AG04450 (cell line): ENCODE measurements around the gene ADGRV1. TPM values are rescaled to one million over a fixed set of nuclear protein-coding genes. Genes with fewer than 3 reads are reported as not detected.

Experiments used
- CTCF ChIA-PET: fragments of 300-600, 350-600 bp; formaldehyde crosslinking; extraction: SDS; loops from one replicate; lab custom pipeline; 2022; ENCODE audit warnings: antibody characterized with exemption, inconsistent platforms; lab: Charles Lee
- POLR2A ChIA-PET: fragments of 350-600 bp; formaldehyde crosslinking; extraction: SDS; loops from one replicate; lab custom pipeline; 2021; ENCODE audit warnings: antibody characterized with exemption, inconsistent platforms; lab: Yijun Ruan, JAX
- DNase-seq: peaks from one replicate; pipeline ENCODE4 v3.0.0-alpha.2; 2011; ENCODE audit warnings: low read depth, low spot score
- H3K27ac ChIP-seq: one replicate; pipeline ENCODE4 v1.5.1; 2012; ENCODE audit warnings: low read depth, low read length, control low read depth
- H3K27me3 ChIP-seq: one replicate; pipeline ENCODE4 v1.6.0; 2012; ENCODE audit warnings: low read length; ENCODE audit not compliant: control insufficient read depth, insufficient read depth
- H3K4me3 ChIP-seq: 2 replicates; pipeline ENCODE4 v1.5.1; 2011; ENCODE audit warnings: mild to moderate bottlenecking, low read depth, low read length, control low read depth
- H3K9me3 ChIP-seq: 2 replicates; pipeline ENCODE4 v1.5.1; 2012; ENCODE audit warnings: low read length; ENCODE audit not compliant: control insufficient read depth, insufficient read depth
- polyA plus RNA-seq: library from polyadenylated mRNA; depleted of rRNA; stranded (reverse); fragments of >200 nt; gene quantifications from 2 replicates; pipeline ENCODE4 v1.2.3, GENCODE V29; 2011
- TF ChIP-seq, protein P1 (sequence below): IDR thresholded peaks from 2 replicates; pipeline ENCODE4 v1.5.1; 2011; ENCODE audit warnings: low read depth, low read length, control low read depth, inconsistent platforms

Gene ADGRV1
- polyA plus RNA-seq, 1 experiment: 0.06 TPM

DNA sequence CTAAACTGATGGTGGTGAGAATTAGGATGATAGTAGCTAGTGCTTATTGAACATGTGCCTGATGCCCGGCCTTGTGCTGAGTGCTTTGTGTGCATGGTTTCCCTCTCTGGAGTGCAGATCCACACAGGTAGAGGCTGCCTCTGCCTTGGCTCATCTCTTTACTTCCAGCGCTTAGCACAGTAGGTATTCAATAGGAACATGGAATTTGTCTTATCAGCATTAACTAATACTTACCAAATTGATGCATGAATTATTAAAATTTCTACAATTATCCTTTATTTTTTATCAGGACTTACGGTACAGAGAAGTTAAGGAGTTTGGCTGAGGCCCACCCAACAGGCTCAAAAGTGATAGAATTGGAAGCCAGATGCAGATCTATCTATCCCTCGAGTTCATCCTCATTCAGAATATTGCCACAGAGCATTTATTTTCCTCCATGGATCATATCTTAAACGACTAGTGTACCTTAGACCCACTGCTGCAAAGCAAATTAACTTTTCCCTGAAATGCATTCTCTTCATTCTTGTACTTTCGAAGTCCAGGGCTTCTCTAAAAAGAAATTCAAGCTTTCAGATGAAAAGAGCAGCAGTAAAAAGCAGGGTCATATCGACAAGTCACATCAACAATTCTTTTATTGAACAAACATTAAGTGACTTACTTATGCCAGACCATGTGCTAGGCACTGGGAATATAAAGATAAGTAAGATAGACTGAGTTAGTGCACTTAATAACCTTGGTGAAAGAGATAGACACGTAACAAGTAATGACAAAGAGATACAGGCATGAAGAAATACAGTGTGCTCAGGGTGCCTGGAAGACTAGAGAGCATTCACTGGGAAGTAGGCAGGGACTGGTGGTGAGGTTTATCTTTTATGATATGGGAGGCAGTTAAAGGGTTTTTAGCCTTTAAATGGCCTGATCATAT, 534.5 kb downstream of the ADGRV1 start:
- Histone ChIP-seq H3K9me3 (no peaks in the 10 kb centered on the region), H3K27me3 (peaks cover 2% of the 10 kb centered on the region), H3K27ac (no peak overlapping the region), H3K4me3 (no peak overlapping the region)
- ChIA-PET POLR2A (no interaction called here), CTCF (interaction anchor here (1.2 to 3.3 kb wide), 3 partner anchors 161 to 327 kb away, joined by 5 to 16 read pairs (median 11); no protein-coding TSS in a partner anchor)
- TF ChIP-seq, protein P1, sequence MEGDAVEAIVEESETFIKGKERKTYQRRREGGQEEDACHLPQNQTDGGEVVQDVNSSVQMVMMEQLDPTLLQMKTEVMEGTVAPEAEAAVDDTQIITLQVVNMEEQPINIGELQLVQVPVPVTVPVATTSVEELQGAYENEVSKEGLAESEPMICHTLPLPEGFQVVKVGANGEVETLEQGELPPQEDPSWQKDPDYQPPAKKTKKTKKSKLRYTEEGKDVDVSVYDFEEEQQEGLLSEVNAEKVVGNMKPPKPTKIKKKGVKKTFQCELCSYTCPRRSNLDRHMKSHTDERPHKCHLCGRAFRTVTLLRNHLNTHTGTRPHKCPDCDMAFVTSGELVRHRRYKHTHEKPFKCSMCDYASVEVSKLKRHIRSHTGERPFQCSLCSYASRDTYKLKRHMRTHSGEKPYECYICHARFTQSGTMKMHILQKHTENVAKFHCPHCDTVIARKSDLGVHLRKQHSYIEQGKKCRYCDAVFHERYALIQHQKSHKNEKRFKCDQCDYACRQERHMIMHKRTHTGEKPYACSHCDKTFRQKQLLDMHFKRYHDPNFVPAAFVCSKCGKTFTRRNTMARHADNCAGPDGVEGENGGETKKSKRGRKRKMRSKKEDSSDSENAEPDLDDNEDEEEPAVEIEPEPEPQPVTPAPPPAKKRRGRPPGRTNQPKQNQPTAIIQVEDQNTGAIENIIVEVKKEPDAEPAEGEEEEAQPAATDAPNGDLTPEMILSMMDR: no peak
- no peak for DNase-seq

DNA sequence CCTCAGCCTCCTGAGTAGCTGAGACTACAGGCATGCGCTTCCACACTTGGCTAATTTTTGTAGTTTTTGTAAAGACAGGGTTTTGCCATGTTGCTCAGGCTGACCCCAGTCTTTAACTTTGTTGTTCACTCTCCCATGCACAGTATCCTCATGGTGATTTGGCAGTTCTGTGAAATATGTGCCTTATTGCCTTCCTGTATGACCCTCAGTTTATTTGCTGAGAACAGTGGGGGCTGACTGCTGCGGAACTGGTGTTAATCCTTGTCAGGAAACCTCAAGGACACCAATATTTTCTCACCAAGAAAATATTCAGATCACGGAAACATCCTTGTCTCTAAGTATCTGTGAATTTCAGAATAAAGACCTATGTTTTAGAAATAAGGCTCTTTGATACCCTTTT, 536.7 kb downstream of the ADGRV1 start:
- ChIA-PET POLR2A (no interaction called here), CTCF (interaction anchor here (0.6 to 3.3 kb wide), 5 partner anchors 8 to 324 kb away, joined by 3 to 16 read pairs (median 6); no protein-coding TSS in a partner anchor)
- H3K4me3 ChIP-seq: no peak overlapping the region
- peaks cover 2% of the 10 kb centered on the region for H3K27me3 ChIP-seq
- H3K9me3 ChIP-seq: no peaks in the 10 kb centered on the region
- TF ChIP-seq, protein P1: no peak
- H3K27ac ChIP-seq: no peak overlapping the region
- DNase-seq: no peak

DNA sequence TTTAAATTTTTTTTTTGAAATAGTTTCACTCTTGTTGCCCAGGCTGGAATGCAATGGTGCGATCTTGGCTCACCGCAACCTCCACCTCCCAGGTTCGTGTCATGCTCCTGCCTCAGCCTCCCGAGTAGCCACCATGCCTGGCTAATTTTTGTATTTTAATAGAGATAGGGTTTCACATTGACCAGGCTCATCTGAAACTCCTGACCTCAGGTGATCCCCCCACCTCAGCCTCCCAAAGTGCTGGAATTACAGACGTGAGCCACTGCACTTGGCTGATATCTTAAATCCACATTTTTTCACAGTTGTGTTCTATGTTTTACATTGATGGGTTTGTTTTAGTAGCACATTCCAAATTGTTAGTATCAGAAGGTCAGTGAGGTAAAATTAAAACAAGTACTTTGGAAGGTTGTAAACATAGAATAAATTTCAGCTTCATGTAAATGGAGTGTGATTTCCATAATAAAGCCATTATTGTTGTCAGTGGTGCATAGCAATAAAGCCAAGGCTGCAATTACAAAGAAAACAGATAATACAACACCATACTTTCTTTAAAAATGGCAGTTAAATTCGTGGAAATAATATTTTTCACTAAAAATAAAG, 537.3 kb downstream of the ADGRV1 start:
- Histone ChIP-seq H3K4me3 (no peak overlapping the region), H3K27me3 (no peaks in the 10 kb centered on the region), H3K9me3 (no peaks in the 10 kb centered on the region), H3K27ac (no peak overlapping the region)
- ChIA-PET POLR2A (no interaction called here), CTCF (interaction anchor here (0.6 kb wide), 1 partner anchor 306 kb away, joined by 3 read pairs; no protein-coding TSS in a partner anchor)
- TF ChIP-seq, protein P1: no peak
- DNase-seq: no peak

GRCh38 chr5:91098541-91098940, 539.9 kb downstream of the ADGRV1 start:
- CTCF ChIA-PET: interaction anchor here (0.6 to 2.9 kb wide), 6 partner anchors 29 to 323 kb away, joined by 3 to 21 read pairs (median 6); no protein-coding TSS in a partner anchor
- no peaks in the 10 kb centered on the region for H3K9me3 ChIP-seq
- no peak overlapping the region for H3K27ac ChIP-seq
- H3K27me3 ChIP-seq: no peaks in the 10 kb centered on the region
- POLR2A ChIA-PET: no interaction called here
- no peak overlapping the region for H3K4me3 ChIP-seq
- DNase-seq: no peak
- TF ChIP-seq, protein P1: no peak
